IMR-90 (cell line): ENCODE data around the gene CENPM. TPM values are rescaled to one million over a fixed set of nuclear protein-coding genes. Genes with fewer than 3 reads are reported as not detected.

Experiments
- ATAC-seq: fragments of 200-7000 bp; cut with Tn5 transposase; 2 replicates; pipeline ENCODE4 v1.9.1; 2020; ENCODE audit warnings: low read depth, mild to moderate bottlenecking, moderate library complexity
- BruUV-seq: library from RNA; stranded (reverse); fragments of 400-500 nt; replicated peaks from 2 replicates; lab custom pipeline; 2021; lab: Mats Ljungman, UMichigan
- CTCF ChIA-PET: fragments of 300-600 bp; formaldehyde crosslinking; extraction: SDS; loops from one replicate; lab custom pipeline; 2021; ENCODE audit warnings: antibody characterized with exemption; lab: Yijun Ruan, JAX
- POLR2A ChIA-PET: fragments of 300-600 bp; sonication (Branson Sonifier 250); formaldehyde crosslinking; loops from one replicate; lab custom pipeline; 2022; ENCODE audit warnings: antibody characterized with exemption; ENCODE audit not compliant: unreplicated experiment; lab: Charles Lee
- DNase-seq: peaks from one replicate; pipeline ENCODE4 v3.0.0; 2013
- H2AFZ ChIP-seq: replicated peaks from 2 replicates; pipeline ENCODE3; 2013; ENCODE audit warnings: low read length, mild to moderate bottlenecking; ENCODE audit not compliant: poor library complexity
- H2AK5ac ChIP-seq: 2 replicates; pipeline ENCODE4 v1.6.1; 2013; ENCODE audit warnings: low read depth, low read length, inconsistent platforms
- H2AK9ac ChIP-seq: replicated peaks from 2 replicates; pipeline ENCODE3; 2013; ENCODE audit warnings: mild to moderate bottlenecking, low read depth, low read length, moderate library complexity; ENCODE audit not compliant: poor library complexity
- H2BK120ac ChIP-seq: 2 replicates; pipeline ENCODE4 v1.6.1; 2013; ENCODE audit warnings: low read depth, low read length, inconsistent platforms
- H2BK15ac ChIP-seq: 3 replicates; pipeline ENCODE4 v1.6.1; 2013; ENCODE audit warnings: low read depth, low read length, inconsistent platforms
- H2BK20ac ChIP-seq: 2 replicates; pipeline ENCODE4 v1.6.1; 2013; ENCODE audit warnings: low read depth, mild to moderate bottlenecking, inconsistent platforms, low read length, moderate library complexity
- H2BK5ac ChIP-seq: 2 replicates; pipeline ENCODE4 v1.6.1; 2013; ENCODE audit warnings: mild to moderate bottlenecking, low read depth, low read length, inconsistent platforms; ENCODE audit not compliant: poor library complexity, severe bottlenecking
- H3K14ac ChIP-seq: replicated peaks from 2 replicates; pipeline ENCODE4 v1.6.1; 2013; ENCODE audit warnings: low read depth, low read length, inconsistent platforms
- H3K18ac ChIP-seq: 2 replicates; pipeline ENCODE4 v1.6.1; 2013; ENCODE audit warnings: low read depth, low read length, control low read depth
- H3K23ac ChIP-seq: 2 replicates; pipeline ENCODE4 v1.6.1; 2013; ENCODE audit warnings: low read depth, low read length, inconsistent platforms
- H3K27ac ChIP-seq: 2 replicates; pipeline ENCODE4 v1.5.1; 2013; ENCODE audit warnings: mild to moderate bottlenecking, control low read depth, low read length; ENCODE audit not compliant: insufficient read depth
- H3K27me3 ChIP-seq: 2 replicates; pipeline ENCODE4 v1.6.1; 2013; ENCODE audit warnings: low read length; ENCODE audit not compliant: control insufficient read depth, insufficient read depth
- H3K36me3 ChIP-seq: 2 replicates; pipeline ENCODE4 v1.6.1; 2013; ENCODE audit warnings: low read length, mixed read lengths; ENCODE audit not compliant: control insufficient read depth, insufficient read depth
- H3K4ac ChIP-seq: 2 replicates; pipeline ENCODE4 v1.6.1; 2013; ENCODE audit warnings: low read depth, low read length, inconsistent platforms
- H3K4me1 ChIP-seq: 2 replicates; pipeline ENCODE4 v1.6.1; 2013; ENCODE audit warnings: low read length, mixed read lengths; ENCODE audit not compliant: control insufficient read depth, insufficient read depth
- H3K4me2 ChIP-seq: 2 replicates; pipeline ENCODE4 v1.6.1; 2013; ENCODE audit warnings: low read depth, mild to moderate bottlenecking, control low read depth, low read length, moderate library complexity
- H3K4me3 ChIP-seq: 2 replicates; pipeline ENCODE4 v1.5.1; 2013; ENCODE audit warnings: low read depth, mild to moderate bottlenecking, control low read depth, low read length, moderate library complexity; ENCODE audit not compliant: insufficient read depth
- H3K56ac ChIP-seq: 2 replicates; pipeline ENCODE4 v1.6.1; 2013; ENCODE audit warnings: low read length, inconsistent platforms; ENCODE audit not compliant: insufficient read depth; ENCODE audit errors: extremely low read depth
- H3K79me1 ChIP-seq, 2 experiments: 2 replicates each; pipeline ENCODE4 v1.6.1; 2013; ENCODE audit warnings: low read length in 2 of 2, inconsistent platforms in 1 of 2, low read depth in 1 of 2
- H3K9ac ChIP-seq: 2 replicates; pipeline ENCODE4 v1.6.1; 2013; ENCODE audit warnings: low read depth, low read length, control low read depth
- H3K9me1 ChIP-seq: 2 replicates; pipeline ENCODE4 v1.6.1; 2013; ENCODE audit warnings: low read length, inconsistent platforms; ENCODE audit not compliant: insufficient read depth
- H3K9me3 ChIP-seq: 2 replicates; pipeline ENCODE4 v1.6.1; 2013; ENCODE audit warnings: low read length; ENCODE audit not compliant: control insufficient read depth, insufficient read depth
- H4K20me1 ChIP-seq: 2 replicates; pipeline ENCODE4 v1.6.1; 2013; ENCODE audit warnings: low read length, inconsistent platforms; ENCODE audit not compliant: insufficient read depth
- H4K5ac ChIP-seq: 2 replicates; pipeline ENCODE4 v1.6.1; 2013; ENCODE audit warnings: mild to moderate bottlenecking, low read depth, low read length, control low read depth
- H4K8ac ChIP-seq, 2 experiments: 2 replicates each; pipeline ENCODE4 v1.6.1; 2013; ENCODE audit warnings: low read depth in 2 of 2, low read length in 2 of 2, control low read depth in 1 of 2, inconsistent platforms in 1 of 2
- H4K91ac ChIP-seq: 2 replicates; pipeline ENCODE4 v1.6.1; 2013; ENCODE audit warnings: low read depth, low read length, inconsistent platforms; ENCODE audit not compliant: insufficient read depth
- CEBPB ChIP-seq: IDR thresholded peaks from 2 replicates; pipeline ENCODE4 v1.6.1; 2012; ENCODE audit warnings: low read depth, low read length, improper control_type of control experiment
- MAFK ChIP-seq: IDR thresholded peaks from 2 replicates; pipeline ENCODE4 v1.6.1; 2012; ENCODE audit warnings: low read depth, low read length, improper control_type of control experiment
- MAZ ChIP-seq: IDR thresholded peaks from 2 replicates; pipeline ENCODE4 v1.6.1; 2012; ENCODE audit warnings: low read depth, mild to moderate bottlenecking, low read length, improper control_type of control experiment, moderate library complexity, borderline replicate concordance
- MXI1 ChIP-seq: IDR thresholded peaks from 2 replicates; pipeline ENCODE4 v1.6.1; 2012; ENCODE audit warnings: low read depth, mild to moderate bottlenecking, low read length, moderate library complexity, borderline replicate concordance
- NFE2L2 ChIP-seq: fragments of 150-350 bp; IDR thresholded peaks from 2 replicates; pipeline ENCODE4 v1.6.1; 2016; ENCODE audit warnings: low read depth, mild to moderate bottlenecking, low read length
- RCOR1 ChIP-seq: IDR thresholded peaks from 2 replicates; pipeline ENCODE4 v1.6.1; 2012; ENCODE audit warnings: mild to moderate bottlenecking, low read length, improper control_type of control experiment; ENCODE audit not compliant: insufficient replicate concordance
- whole genome bisulfite sequencing, 2 experiments: methylation state at CpG; one replicate each; pipeline versions ENCODE4 v1.1.5 to v1.1.7; 2013; ENCODE audit warnings: missing lambda C conversion rate in 2 of 2; ENCODE audit not compliant: insufficient read length in 1 of 2; ENCODE audit errors: extremely low coverage in 2 of 2; 5-methylcytosine and 5-hydroxymethylcytosine counted together
- dilution Hi-C: fragments of 300-500 bp; cut with HindIII; formaldehyde crosslinking; loops from one replicate; pipeline ENCODE4 v1.14.3; 2018; ENCODE audit warnings: low sequenced_read_pairs; ENCODE audit not compliant: unreplicated experiment
- in situ Hi-C: fragments of 300-500 bp; cut with MboI; formaldehyde crosslinking; loops from 3 replicates; pipeline ENCODE4 v1.14.3; 2019; ENCODE audit warnings: low sequenced_read_pairs, inconsistent platforms, mixed read lengths
- intact Hi-C: fragments of 100-400 bp; cut with micrococcal nuclease; formaldehyde crosslinking; loops from 2 replicates; pipeline ENCODE4 v1.10.0; 2022
- polyA plus RNA-seq, 3 experiments: library from polyadenylated mRNA; depleted of rRNA; stranded (reverse); fragments of >200 nt; gene quantifications; 2 replicates each; pipeline ENCODE4 v1.2.3, GENCODE V29; 2012; ENCODE audit warnings: low replicate concordance in 1 of 3
- total RNA-seq: library from RNA; depleted of rRNA; stranded (reverse); fragments of >200 nt; gene quantifications from 2 replicates; pipeline ENCODE4 v1.2.3, GENCODE V29; 2012
- TF ChIP-seq, protein P1 (sequence below): fragments of 150-350 bp; IDR thresholded peaks from 2 replicates; pipeline ENCODE4 v1.6.1; 2017; ENCODE audit warnings: mild to moderate bottlenecking, antibody characterized with exemption, low read length, low read depth
- TF ChIP-seq, protein P2 (sequence below): fragments of 150-350 bp; IDR thresholded peaks from 2 replicates; pipeline ENCODE4 v1.6.1; 2016; ENCODE audit warnings: low read depth, mild to moderate bottlenecking, low read length, moderate library complexity, borderline replicate concordance

The CENPM gene
- total and polyA plus RNA-seq, 2 of the 4 experiments (the other 2 are of a cell fraction): 18.1 to 20.1 TPM

DNA sequence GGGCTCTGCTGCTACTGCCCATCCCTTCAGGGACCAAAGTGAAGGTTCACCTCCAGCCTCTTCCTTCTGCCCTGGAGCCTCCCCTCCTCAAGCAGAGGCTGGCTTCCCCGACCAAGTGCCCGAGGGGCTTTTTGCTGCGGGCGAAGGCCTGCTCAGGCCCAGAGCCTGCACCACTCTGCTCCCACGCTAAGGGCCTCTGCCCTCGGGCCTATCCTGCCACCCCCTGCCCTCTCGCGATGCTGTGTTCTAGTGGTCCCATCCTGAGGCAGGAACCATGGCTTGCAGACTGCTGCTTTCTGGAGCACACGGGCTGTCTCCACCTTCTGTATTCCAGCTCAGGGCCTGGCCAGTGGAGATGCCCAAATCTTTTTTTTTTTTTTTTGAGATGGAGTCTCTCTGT lies 11.4 kb downstream of the CENPM start:
- Histone ChIP-seq H3K4me3 (no peak overlapping the region), H3K23ac (no peak overlapping the region), H3K4me2 (no peak overlapping the region), H3K36me3 (no peaks in the 10 kb centered on the region), H3K27me3 (no peaks in the 10 kb centered on the region), H3K4me1 (peaks cover 2% of the 10 kb centered on the region; the same call in 1 of the 2 replicates), H3K4ac (no peak overlapping the region), H3K9me3 (no peaks in the 10 kb centered on the region), H2BK120ac (no peak overlapping the region), H4K8ac (no peak overlapping the region), H4K91ac (no peak overlapping the region), H2AFZ (no peak overlapping the region), H3K14ac (no peak overlapping the region), H3K9me1 (no peaks in the 10 kb centered on the region; the same call in 1 of the 2 replicates), H2AK5ac (no peak overlapping the region), H3K27ac (no peak overlapping the region), H3K79me1 (peaks cover 0 to 5% of the 10 kb centered on the region in 2 experiments; a peak in 1 of 4 replicates), H4K20me1 (no peaks in the 10 kb centered on the region; the same call in 1 of the 2 replicates), H3K18ac (no peak overlapping the region), H3K9ac (no peak overlapping the region), H3K56ac (no peak overlapping the region), H2AK9ac (no peak overlapping the region), H4K5ac (no peak overlapping the region), H2BK20ac (no peak overlapping the region), H2BK5ac (no peak overlapping the region), H2BK15ac (no peak overlapping the region)
- BruUV-seq: no TSS peak
- ChIA-PET POLR2A (no interaction called here), CTCF (no interaction called here)
- TF ChIP-seq RCOR1 (no peak), MAFK (no peak), MXI1 (no peak), NFE2L2 (no peak), MAZ (no peak), CEBPB (no peak)
- TF ChIP-seq, protein P1, sequence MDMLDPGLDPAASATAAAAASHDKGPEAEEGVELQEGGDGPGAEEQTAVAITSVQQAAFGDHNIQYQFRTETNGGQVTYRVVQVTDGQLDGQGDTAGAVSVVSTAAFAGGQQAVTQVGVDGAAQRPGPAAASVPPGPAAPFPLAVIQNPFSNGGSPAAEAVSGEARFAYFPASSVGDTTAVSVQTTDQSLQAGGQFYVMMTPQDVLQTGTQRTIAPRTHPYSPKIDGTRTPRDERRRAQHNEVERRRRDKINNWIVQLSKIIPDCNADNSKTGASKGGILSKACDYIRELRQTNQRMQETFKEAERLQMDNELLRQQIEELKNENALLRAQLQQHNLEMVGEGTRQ: no peak
- TF ChIP-seq, protein P2, sequence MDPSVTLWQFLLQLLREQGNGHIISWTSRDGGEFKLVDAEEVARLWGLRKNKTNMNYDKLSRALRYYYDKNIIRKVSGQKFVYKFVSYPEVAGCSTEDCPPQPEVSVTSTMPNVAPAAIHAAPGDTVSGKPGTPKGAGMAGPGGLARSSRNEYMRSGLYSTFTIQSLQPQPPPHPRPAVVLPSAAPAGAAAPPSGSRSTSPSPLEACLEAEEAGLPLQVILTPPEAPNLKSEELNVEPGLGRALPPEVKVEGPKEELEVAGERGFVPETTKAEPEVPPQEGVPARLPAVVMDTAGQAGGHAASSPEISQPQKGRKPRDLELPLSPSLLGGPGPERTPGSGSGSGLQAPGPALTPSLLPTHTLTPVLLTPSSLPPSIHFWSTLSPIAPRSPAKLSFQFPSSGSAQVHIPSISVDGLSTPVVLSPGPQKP: no peak
- dilution Hi-C loops (no loop called here), intact Hi-C loops (no loop called here), in situ Hi-C loops (no loop called here)
- no peak for ATAC-seq
- DNase-seq: no peak
- 96% methylated on average over 7 of the region's 9 CpGs; no CpG with 5 or more reads in 1 of the 2 experiments for WGBS, 2 experiments
